GM12878 (cell line): ENCODE measurements around the gene CMTM5.

ENCODE experiments used
- EGR1 ChIP-seq, 2 experiments: IDR thresholded peaks; 1 replicate in 1 of 2; 2 replicates in 1 of 2; pipeline ENCODE4 v1.6.1; 2011 to 2012; ENCODE audit warnings: low read depth in 2 of 2, low read length in 2 of 2, borderline replicate concordance in 1 of 2, mild to moderate bottlenecking in 1 of 2, moderate library complexity in 1 of 2
- ESRRA ChIP-seq: IDR thresholded peaks from 2 replicates; pipeline ENCODE4 v1.6.1; 2012; ENCODE audit warnings: mild to moderate bottlenecking, low read length, improper control_type of control experiment
- FOS ChIP-seq: IDR thresholded peaks from 3 replicates; pipeline ENCODE4 v1.6.1; 2011; ENCODE audit warnings: borderline replicate concordance; ENCODE audit not compliant: insufficient read length; ENCODE audit errors: extremely low read depth
- POLR2A ChIP-seq: IDR thresholded peaks from 2 replicates; pipeline ENCODE4 v1.6.1; 2011; ENCODE audit warnings: low read depth, mild to moderate bottlenecking, low read length
- POLR2AphosphoS5 ChIP-seq: IDR thresholded peaks from 2 replicates; pipeline ENCODE4 v1.6.1; 2011; ENCODE audit warnings: mild to moderate bottlenecking, low read length, inconsistent platforms
- RFX5 ChIP-seq: IDR thresholded peaks from 2 replicates; pipeline ENCODE4 v1.6.1; 2011; ENCODE audit warnings: low read depth, low read length, improper control_type of control experiment
- SIN3A ChIP-seq: IDR thresholded peaks from 2 replicates; pipeline ENCODE4 v1.6.1; 2012; ENCODE audit warnings: low read depth, low read length, improper control_type of control experiment
- SREBF1 ChIP-seq: IDR thresholded peaks from 2 replicates; pipeline ENCODE4 v1.6.1; 2012; ENCODE audit warnings: mild to moderate bottlenecking, low read length
- TBL1XR1 ChIP-seq: IDR thresholded peaks from 2 replicates; pipeline ENCODE4 v1.6.1; 2012; ENCODE audit warnings: low read depth, low read length, improper control_type of control experiment
- USF2 ChIP-seq: IDR thresholded peaks from 2 replicates; pipeline ENCODE4 v1.6.1; 2011; ENCODE audit warnings: low read depth, low read length, improper control_type of control experiment, borderline replicate concordance
- ZNF274 ChIP-seq: IDR thresholded peaks from one replicate; pipeline ENCODE4 v1.8.0; 2011; ENCODE audit not compliant: insufficient read length, insufficient read depth
- TF ChIP-seq, protein P1 (sequence below): IDR thresholded peaks from 2 replicates; pipeline ENCODE4 v1.6.1; 2012; ENCODE audit warnings: low read depth, low read length, improper control_type of control experiment
- TF ChIP-seq, protein P2 (sequence below), 3 experiments: IDR thresholded peaks in 2 of 3; conservative IDR thresholded peaks in 1 of 3; 2 replicates each; pipeline ENCODE4 v1.5.1; 2011; ENCODE audit warnings: low read depth in 3 of 3, low read length in 3 of 3, mild to moderate bottlenecking in 3 of 3, control low read depth in 2 of 3, moderate library complexity in 2 of 3, inconsistent platforms in 1 of 3, mixed read lengths in 1 of 3; ENCODE audit not compliant: control insufficient read depth in 2 of 3, insufficient read depth in 1 of 3; ENCODE audit errors: extremely low read depth in 1 of 3

- TF ChIP-seq SREBF1 = no peak
- TF ChIP-seq ZNF274 = no peak
- TF ChIP-seq POLR2AphosphoS5 = no peak
- no peak for TF ChIP-seq USF2
- TF ChIP-seq, protein P1, sequence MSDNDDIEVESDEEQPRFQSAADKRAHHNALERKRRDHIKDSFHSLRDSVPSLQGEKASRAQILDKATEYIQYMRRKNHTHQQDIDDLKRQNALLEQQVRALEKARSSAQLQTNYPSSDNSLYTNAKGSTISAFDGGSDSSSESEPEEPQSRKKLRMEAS = no peak
- TF ChIP-seq EGR1 (IDR thresholded peaks at IDR 0.05; ENCODE audit: borderline replicate concordance in 1 of 2, low read depth in 2 of 2, low read length in 2 of 2) = no peak
- TF ChIP-seq RFX5 = no peak
- TF ChIP-seq, protein P2, sequence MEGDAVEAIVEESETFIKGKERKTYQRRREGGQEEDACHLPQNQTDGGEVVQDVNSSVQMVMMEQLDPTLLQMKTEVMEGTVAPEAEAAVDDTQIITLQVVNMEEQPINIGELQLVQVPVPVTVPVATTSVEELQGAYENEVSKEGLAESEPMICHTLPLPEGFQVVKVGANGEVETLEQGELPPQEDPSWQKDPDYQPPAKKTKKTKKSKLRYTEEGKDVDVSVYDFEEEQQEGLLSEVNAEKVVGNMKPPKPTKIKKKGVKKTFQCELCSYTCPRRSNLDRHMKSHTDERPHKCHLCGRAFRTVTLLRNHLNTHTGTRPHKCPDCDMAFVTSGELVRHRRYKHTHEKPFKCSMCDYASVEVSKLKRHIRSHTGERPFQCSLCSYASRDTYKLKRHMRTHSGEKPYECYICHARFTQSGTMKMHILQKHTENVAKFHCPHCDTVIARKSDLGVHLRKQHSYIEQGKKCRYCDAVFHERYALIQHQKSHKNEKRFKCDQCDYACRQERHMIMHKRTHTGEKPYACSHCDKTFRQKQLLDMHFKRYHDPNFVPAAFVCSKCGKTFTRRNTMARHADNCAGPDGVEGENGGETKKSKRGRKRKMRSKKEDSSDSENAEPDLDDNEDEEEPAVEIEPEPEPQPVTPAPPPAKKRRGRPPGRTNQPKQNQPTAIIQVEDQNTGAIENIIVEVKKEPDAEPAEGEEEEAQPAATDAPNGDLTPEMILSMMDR (IDR thresholded peaks at IDR 0.05 in 2 of 3, conservative IDR thresholded peaks at IDR 0.05 in 1 of 3; ENCODE audit: control insufficient read depth in 2 of 3, extremely low read depth in 1 of 3, insufficient read depth in 1 of 3, low read depth in 3 of 3, low read length in 3 of 3) = no peak
- TF ChIP-seq SIN3A = no peak
- TF ChIP-seq ESRRA = no peak
- no peak for TF ChIP-seq FOS
- no peak for TF ChIP-seq POLR2A
- no peak for TF ChIP-seq TBL1XR1
Measured at GRCh38 chr14:23381871-23382270, 5.0 kb downstream of the CMTM5 start.
